HCT116 (cell line): Measurements from ENCODE around the gene RYR2.

Source experiments
- EGR1 ChIP-seq: IDR thresholded peaks from 2 replicates; pipeline ENCODE4 v1.6.1; 2012; ENCODE audit warnings: low read depth
- EZH2phosphoT487 ChIP-seq: fragments of 200-600 bp; IDR thresholded peaks from 2 replicates; pipeline ENCODE4 v1.6.1; 2018; ENCODE audit warnings: antibody characterized with exemption, borderline replicate concordance
- POLR2A ChIP-seq: IDR thresholded peaks from 2 replicates; pipeline ENCODE4 v1.7.0; 2011; ENCODE audit warnings: borderline replicate concordance; ENCODE audit not compliant: insufficient read depth, insufficient read length; ENCODE audit errors: extremely low read depth
- POLR2AphosphoS5 ChIP-seq: IDR thresholded peaks from 2 replicates; pipeline ENCODE4 v1.6.1; 2011; ENCODE audit warnings: mild to moderate bottlenecking, low read depth, low read length, moderate library complexity
- SIN3A ChIP-seq: IDR thresholded peaks from 2 replicates; pipeline ENCODE4 v1.6.1; 2012; ENCODE audit warnings: low read depth
- SP1 ChIP-seq: IDR thresholded peaks from 2 replicates; pipeline ENCODE4 v1.6.1; 2012; ENCODE audit warnings: low read depth
- SRF ChIP-seq: IDR thresholded peaks from 2 replicates; pipeline ENCODE4 v1.6.1; 2012; ENCODE audit warnings: low read depth
- TF ChIP-seq, protein P1 (sequence below), 3 experiments: fragments of 200-600 bp in 1 of 3; sonication (generic) in 1 of 3; IDR thresholded peaks in 2 of 3; conservative IDR thresholded peaks in 1 of 3; 2 replicates each; pipeline ENCODE4 v1.5.1; 2012 to 2017; ENCODE audit warnings: low read depth in 2 of 3, low read length in 2 of 3, antibody characterized with exemption in 1 of 3, borderline replicate concordance in 1 of 3, control low read depth in 1 of 3, mild to moderate bottlenecking in 1 of 3, mixed read lengths in 1 of 3, mixed run types in 1 of 3, moderate library complexity in 1 of 3; ENCODE audit not compliant: insufficient read depth in 1 of 3
- TF ChIP-seq, protein P2 (sequence below): IDR thresholded peaks from 2 replicates; pipeline ENCODE4 v1.6.1; 2011; ENCODE audit warnings: mild to moderate bottlenecking, low read length, moderate library complexity; ENCODE audit not compliant: insufficient replicate concordance; ENCODE audit errors: extremely low read depth

DNA sequence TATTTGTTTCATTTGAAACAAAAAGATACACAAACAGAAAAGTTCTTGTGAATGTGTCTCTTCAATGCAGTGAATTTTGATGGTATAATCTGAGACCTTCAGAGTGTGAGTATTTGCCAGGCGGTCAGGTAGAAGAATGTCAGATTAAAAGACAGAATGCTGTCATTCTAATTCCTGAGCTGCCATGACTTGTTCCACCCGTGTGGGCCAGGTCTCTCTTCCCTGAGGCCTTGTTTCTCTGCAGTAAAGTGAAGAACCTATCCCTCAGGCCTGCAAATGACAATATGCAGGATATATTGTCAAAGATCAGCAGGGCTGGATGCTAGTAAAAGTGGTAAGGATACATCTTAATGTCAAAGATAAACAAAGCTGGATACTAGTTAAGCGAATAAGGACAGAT, 737.4 kb downstream of the RYR2 start:
- TF ChIP-seq POLR2A = no peak
- TF ChIP-seq EZH2phosphoT487 = no peak
- TF ChIP-seq SP1 = no peak
- TF ChIP-seq SIN3A = no peak
- TF ChIP-seq, protein P1, sequence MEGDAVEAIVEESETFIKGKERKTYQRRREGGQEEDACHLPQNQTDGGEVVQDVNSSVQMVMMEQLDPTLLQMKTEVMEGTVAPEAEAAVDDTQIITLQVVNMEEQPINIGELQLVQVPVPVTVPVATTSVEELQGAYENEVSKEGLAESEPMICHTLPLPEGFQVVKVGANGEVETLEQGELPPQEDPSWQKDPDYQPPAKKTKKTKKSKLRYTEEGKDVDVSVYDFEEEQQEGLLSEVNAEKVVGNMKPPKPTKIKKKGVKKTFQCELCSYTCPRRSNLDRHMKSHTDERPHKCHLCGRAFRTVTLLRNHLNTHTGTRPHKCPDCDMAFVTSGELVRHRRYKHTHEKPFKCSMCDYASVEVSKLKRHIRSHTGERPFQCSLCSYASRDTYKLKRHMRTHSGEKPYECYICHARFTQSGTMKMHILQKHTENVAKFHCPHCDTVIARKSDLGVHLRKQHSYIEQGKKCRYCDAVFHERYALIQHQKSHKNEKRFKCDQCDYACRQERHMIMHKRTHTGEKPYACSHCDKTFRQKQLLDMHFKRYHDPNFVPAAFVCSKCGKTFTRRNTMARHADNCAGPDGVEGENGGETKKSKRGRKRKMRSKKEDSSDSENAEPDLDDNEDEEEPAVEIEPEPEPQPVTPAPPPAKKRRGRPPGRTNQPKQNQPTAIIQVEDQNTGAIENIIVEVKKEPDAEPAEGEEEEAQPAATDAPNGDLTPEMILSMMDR (IDR thresholded peaks at IDR 0.05 in 2 of 3, conservative IDR thresholded peaks at IDR 0.05 in 1 of 3; ENCODE audit: borderline replicate concordance in 1 of 3, insufficient read depth in 1 of 3, low read depth in 2 of 3, low read length in 2 of 3) = no peak
- TF ChIP-seq, protein P2, sequence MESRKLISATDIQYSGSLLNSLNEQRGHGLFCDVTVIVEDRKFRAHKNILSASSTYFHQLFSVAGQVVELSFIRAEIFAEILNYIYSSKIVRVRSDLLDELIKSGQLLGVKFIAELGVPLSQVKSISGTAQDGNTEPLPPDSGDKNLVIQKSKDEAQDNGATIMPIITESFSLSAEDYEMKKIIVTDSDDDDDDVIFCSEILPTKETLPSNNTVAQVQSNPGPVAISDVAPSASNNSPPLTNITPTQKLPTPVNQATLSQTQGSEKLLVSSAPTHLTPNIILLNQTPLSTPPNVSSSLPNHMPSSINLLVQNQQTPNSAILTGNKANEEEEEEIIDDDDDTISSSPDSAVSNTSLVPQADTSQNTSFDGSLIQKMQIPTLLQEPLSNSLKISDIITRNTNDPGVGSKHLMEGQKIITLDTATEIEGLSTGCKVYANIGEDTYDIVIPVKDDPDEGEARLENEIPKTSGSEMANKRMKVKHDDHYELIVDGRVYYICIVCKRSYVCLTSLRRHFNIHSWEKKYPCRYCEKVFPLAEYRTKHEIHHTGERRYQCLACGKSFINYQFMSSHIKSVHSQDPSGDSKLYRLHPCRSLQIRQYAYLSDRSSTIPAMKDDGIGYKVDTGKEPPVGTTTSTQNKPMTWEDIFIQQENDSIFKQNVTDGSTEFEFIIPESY = no peak
- TF ChIP-seq POLR2AphosphoS5 = no peak
- no peak for TF ChIP-seq EGR1
- no peak for TF ChIP-seq SRF
